HepG2 (cell line): ENCODE data around the gene CLMP. TPM values are rescaled to one million over a fixed set of nuclear protein-coding genes. Genes with fewer than 3 reads are reported as not detected.

Source experiments
- ATAC-seq: fragments of 200-7000 bp; cut with Tn5 transposase; 3 replicates; pipeline ENCODE4 v1.9.1; 2020; ENCODE audit warnings: mild to moderate bottlenecking, moderate library complexity
- BruUV-seq: library from RNA; stranded (reverse); fragments of 400-500 nt; replicated peaks from 2 replicates; lab custom pipeline; 2021; lab: Mats Ljungman, UMichigan
- CTCF ChIA-PET: fragments of 300-600 bp; formaldehyde crosslinking; extraction: SDS; loops from one replicate; lab custom pipeline; 2021; ENCODE audit warnings: low total read pairs, inconsistent platforms, low intra/inter-chr PET ratio; lab: Yijun Ruan, JAX
- POLR2A ChIA-PET: fragments of 350-600 bp; sonication (Branson Sonifier 250); formaldehyde crosslinking; loops from one replicate; lab custom pipeline; 2020; ENCODE audit warnings: antibody characterized with exemption, inconsistent platforms; lab: Yijun Ruan, JAX
- DNase-seq: peaks from one replicate; pipeline ENCODE4 v3.0.0-alpha.2; 2015; ENCODE audit warnings: low spot score
- FAIRE-seq: peaks from 3 replicates; lab custom pipeline; 2011; peaks lifted over from hg19 to GRCh38; lab: Jason Lieb, UNC
- H2AFZ ChIP-seq: one replicate; pipeline ENCODE4 v1.6.1; 2011; ENCODE audit warnings: low read length, inconsistent platforms
- H3K27ac ChIP-seq: fragments of 300-600 bp; 3 replicates; pipeline ENCODE4 v1.8.0; 2011; ENCODE audit warnings: mixed run types, mild to moderate bottlenecking, mixed read lengths, low read length, inconsistent platforms; ENCODE audit not compliant: insufficient read depth; ENCODE audit errors: extremely low read length
- H3K27me3 ChIP-seq, 2 experiments: fragments of 200-600 bp in 1 of 2; 2 replicates in 1 of 2; 3 replicates in 1 of 2; pipeline versions ENCODE4 v1.6.0 to v1.8.0; 2011; ENCODE audit warnings: low read length in 2 of 2, mild to moderate bottlenecking in 2 of 2, moderate library complexity in 2 of 2, inconsistent platforms in 1 of 2; ENCODE audit not compliant: insufficient read depth in 2 of 2, control insufficient read depth in 1 of 2
- H3K36me3 ChIP-seq, 2 experiments: fragments of 200-600 bp in 1 of 2; replicated peaks in 1 of 2; 2 replicates in 1 of 2; 3 replicates in 1 of 2; pipeline versions ENCODE4 v1.5.1 to v1.8.0; 2011; ENCODE audit warnings: low read length in 2 of 2, inconsistent platforms in 1 of 2; ENCODE audit not compliant: insufficient read depth in 2 of 2, control insufficient read depth in 1 of 2
- H3K4me1 ChIP-seq: 2 replicates; pipeline ENCODE4 v1.5.1; 2012; ENCODE audit warnings: low read length, inconsistent platforms; ENCODE audit not compliant: insufficient read depth
- H3K4me2 ChIP-seq: 2 replicates; pipeline ENCODE4 v1.6.0; 2011; ENCODE audit warnings: low read depth, low read length, inconsistent platforms
- H3K4me3 ChIP-seq, 3 experiments: fragments of 200-600 bp in 1 of 3; sonication (generic), shearing (Covaris generic) in 1 of 3; replicated peaks in 1 of 3; 2 replicates each; pipeline ENCODE4 v1.5.1; 2011 to 2016; ENCODE audit warnings: low read length in 3 of 3, inconsistent platforms in 2 of 3, low read depth in 2 of 3, mild to moderate bottlenecking in 2 of 3, control low read depth in 1 of 3, mixed read lengths in 1 of 3; ENCODE audit not compliant: insufficient read depth in 1 of 3
- H3K79me2 ChIP-seq: one replicate; pipeline ENCODE4 v1.6.1; 2011; ENCODE audit warnings: low read length, inconsistent platforms; ENCODE audit not compliant: insufficient read depth
- H3K9ac ChIP-seq: 2 replicates; pipeline ENCODE4 v1.6.0; 2011; ENCODE audit warnings: mild to moderate bottlenecking, low read depth, low read length, inconsistent platforms; ENCODE audit not compliant: insufficient read depth
- H3K9me3 ChIP-seq: 2 replicates; pipeline ENCODE4 v1.5.1; 2012; ENCODE audit warnings: mild to moderate bottlenecking, low read length
- H4K20me1 ChIP-seq: 2 replicates; pipeline ENCODE4 v1.6.0; 2011; ENCODE audit warnings: inconsistent platforms, mild to moderate bottlenecking, low read length, moderate library complexity; ENCODE audit not compliant: insufficient read depth
- AGO2 ChIP-seq: fragments of 200-400 bp; formaldehyde crosslinking; optimal IDR thresholded peaks from 2 replicates; pipeline ENCODE3; 2017; ENCODE audit warnings: mild to moderate bottlenecking, low read depth, low read length, moderate library complexity
- CHD4 ChIP-seq: fragments of 200-600 bp; sonication (generic); IDR thresholded peaks from 2 replicates; pipeline ENCODE4 v1.7.0; 2017; ENCODE audit warnings: mild to moderate bottlenecking, low read length, borderline replicate concordance
- POLR2A ChIP-seq, 2 experiments: IDR thresholded peaks; 2 replicates each; pipeline ENCODE4 v1.6.1; 2011; ENCODE audit warnings: low read depth in 2 of 2, low read length in 2 of 2, mild to moderate bottlenecking in 1 of 2, moderate library complexity in 1 of 2; ENCODE audit not compliant: insufficient read depth in 1 of 2
- POLR2AphosphoS2 ChIP-seq: IDR thresholded peaks from 2 replicates; pipeline ENCODE4 v1.6.1; 2011; ENCODE audit warnings: low read depth, low read length, improper control_type of control experiment
- POLR2G ChIP-seq: fragments of 200-400 bp; formaldehyde crosslinking; IDR thresholded peaks from 2 replicates; pipeline ENCODE4 v1.6.1; 2018; ENCODE audit warnings: mild to moderate bottlenecking, low read depth, low read length, moderate library complexity
- RBFOX2 ChIP-seq: fragments of 200-400 bp; formaldehyde crosslinking; IDR thresholded peaks from 2 replicates; pipeline ENCODE4 v1.6.1; 2017; ENCODE audit warnings: low read depth, mild to moderate bottlenecking, low read length
- RBM22 ChIP-seq: fragments of 200-400 bp; formaldehyde crosslinking; optimal IDR thresholded peaks from 2 replicates; pipeline ENCODE3; 2017; ENCODE audit warnings: mild to moderate bottlenecking, low read length, moderate library complexity
- ZNF652 ChIP-seq: IDR thresholded peaks from 2 replicates; pipeline ENCODE4 v1.6.1; 2016; ENCODE audit warnings: low read depth, borderline replicate concordance
- WGBS: methylation state at CpG from one replicate; pipeline ENCODE4 v1.1.6; 2017; ENCODE audit warnings: low lambda C conversion rate; 5-methylcytosine and 5-hydroxymethylcytosine counted together
- in situ Hi-C: cut with HindIII; loops from 2 replicates; pipeline ENCODE4 v1.10.0; 2017; ENCODE audit warnings: low pct_unique_long_range_greater_than_20kb; ENCODE audit not compliant: extremely low pct_ligation_motif_present
- intact Hi-C: fragments of 100-400 bp; cut with micrococcal nuclease; formaldehyde crosslinking; loops from one replicate; pipeline ENCODE4 v1.10.0; 2022; ENCODE audit not compliant: unreplicated experiment
- polyA plus RNA-seq, 8 experiments: library from polyadenylated mRNA; depleted of rRNA in 3 of 8; stranded (reverse) in 7 of 8; unstranded in 1 of 8; fragments of >200 nt; fragmentation: Illumina TruSeq in 4 of 8; extraction: Trizol in 4 of 8; gene quantifications; 2 replicates each; pipeline versions ENCODE4 v1.2.1 to v1.2.3, GENCODE V29; 2011 to 2016; ENCODE audit warnings: low read depth in 4 of 8, missing spikeins in 1 of 8, mixed read lengths in 1 of 8; ENCODE audit not compliant: insufficient read depth in 1 of 8
- total RNA-seq, 5 experiments: library from RNA; depleted of rRNA; stranded (reverse); fragments of >200 nt; fragmentation: Illumina TruSeq; extraction: Trizol; gene quantifications; 2 replicates each; pipeline ENCODE4 v1.2.3, GENCODE V29; 2016; ENCODE audit warnings: low read depth in 1 of 5
- TF ChIP-seq, protein P1 (sequence below): sonication (generic); formaldehyde crosslinking; IDR thresholded peaks from 2 replicates; pipeline ENCODE4 v1.5.0; 2020; ENCODE audit warnings: mild to moderate bottlenecking, low read depth, missing genetic modification reagents, borderline replicate concordance

The CLMP gene
- total and polyA plus RNA-seq, 2 of the 13 experiments (the other 11 are each of a cell fraction or from before 2014, with no cell fraction given), result not detected

GRCh38 chr11:123055191-123055901 is 139.7 kb downstream of the CLMP start:
- in situ Hi-C loops (no loop called here), intact Hi-C loops (no loop called here)
- Histone ChIP-seq H3K27me3 (no peaks in the 10 kb centered on the region), H3K4me1 (peaks cover 28% of the 10 kb centered on the region), H3K4me2 (no peak overlapping the region), H3K4me3 (no peak overlapping the region), H4K20me1 (peaks cover 57% of the 10 kb centered on the region), H2AFZ (no peak overlapping the region), H3K9ac (no peak overlapping the region), H3K9me3 (no peaks in the 10 kb centered on the region), H3K79me2 (peaks cover 20% of the 10 kb centered on the region), H3K27ac (no peak overlapping the region), H3K36me3 (peaks cover 18 to 43% of the 10 kb centered on the region in 2 experiments)
- no TSS peak for BruUV-seq
- FAIRE-seq, result no peak
- TF ChIP-seq CHD4 (no peak), ZNF652 (CRISPR knock-in tag) (no peak), AGO2 (peak; percentile 16), RBM22 (peak; percentile 69), POLR2AphosphoS2 (peak; percentile 78), POLR2A (IDR thresholded peaks at IDR 0.05; ENCODE audit: insufficient read depth in 1 of 2, low read depth in 2 of 2, low read length in 2 of 2) (peak in 1 of 2 experiments; percentile 39; a peak in 1 of 4 replicates), POLR2G (peak; percentile 70), RBFOX2 (peak; percentile 60)
- TF ChIP-seq, protein P1, sequence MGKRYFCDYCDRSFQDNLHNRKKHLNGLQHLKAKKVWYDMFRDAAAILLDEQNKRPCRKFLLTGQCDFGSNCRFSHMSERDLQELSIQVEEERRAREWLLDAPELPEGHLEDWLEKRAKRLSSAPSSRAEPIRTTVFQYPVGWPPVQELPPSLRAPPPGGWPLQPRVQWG (CRISPR knock-in tag), result no peak
- ChIA-PET POLR2A (interaction anchor here (1.2 to 3.7 kb wide), 2 partner anchors 7 to 8 kb away, joined by 4 to 38 read pairs; partner anchors contain the start of gene HSPA8), CTCF (no interaction called here)
- no peak for DNase-seq
- WGBS, result 89% methylated on average over 5 of the region's 6 CpGs
- no peak for ATAC-seq
